Measurements from ENCODE around the gene OR4C13. TPM values are rescaled to one million over a fixed set of nuclear protein-coding genes. Genes with fewer than 3 reads are reported as not detected.
"Not testable (repeated sequence)": the region's sequence is repeated elsewhere in the genome, so short reads cannot be mapped to it uniquely, and the experiment has no call there.

Gene OR4C13
- not detected in 2 replicates for total RNA-seq (ENCODE audit: low replicate concordance)

GRCh38 chr11:49952091-49952490, at the start of gene OR4C13:
OR4C13 (plus strand) TSS chr11:49952391; CDS start chr11:49952423, 32 bp downstream.
- TF ChIP-seq, protein P1, sequence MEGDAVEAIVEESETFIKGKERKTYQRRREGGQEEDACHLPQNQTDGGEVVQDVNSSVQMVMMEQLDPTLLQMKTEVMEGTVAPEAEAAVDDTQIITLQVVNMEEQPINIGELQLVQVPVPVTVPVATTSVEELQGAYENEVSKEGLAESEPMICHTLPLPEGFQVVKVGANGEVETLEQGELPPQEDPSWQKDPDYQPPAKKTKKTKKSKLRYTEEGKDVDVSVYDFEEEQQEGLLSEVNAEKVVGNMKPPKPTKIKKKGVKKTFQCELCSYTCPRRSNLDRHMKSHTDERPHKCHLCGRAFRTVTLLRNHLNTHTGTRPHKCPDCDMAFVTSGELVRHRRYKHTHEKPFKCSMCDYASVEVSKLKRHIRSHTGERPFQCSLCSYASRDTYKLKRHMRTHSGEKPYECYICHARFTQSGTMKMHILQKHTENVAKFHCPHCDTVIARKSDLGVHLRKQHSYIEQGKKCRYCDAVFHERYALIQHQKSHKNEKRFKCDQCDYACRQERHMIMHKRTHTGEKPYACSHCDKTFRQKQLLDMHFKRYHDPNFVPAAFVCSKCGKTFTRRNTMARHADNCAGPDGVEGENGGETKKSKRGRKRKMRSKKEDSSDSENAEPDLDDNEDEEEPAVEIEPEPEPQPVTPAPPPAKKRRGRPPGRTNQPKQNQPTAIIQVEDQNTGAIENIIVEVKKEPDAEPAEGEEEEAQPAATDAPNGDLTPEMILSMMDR (IDR thresholded peaks at IDR 0.05; ENCODE audit: insufficient read depth, low read length), result no peak
- no peak within 1 kb of the TSS for H3K4me3 ChIP-seq (ENCODE audit: low read depth, low read length)
- no peak for DNase-seq (ENCODE audit: low read depth)

DNA sequence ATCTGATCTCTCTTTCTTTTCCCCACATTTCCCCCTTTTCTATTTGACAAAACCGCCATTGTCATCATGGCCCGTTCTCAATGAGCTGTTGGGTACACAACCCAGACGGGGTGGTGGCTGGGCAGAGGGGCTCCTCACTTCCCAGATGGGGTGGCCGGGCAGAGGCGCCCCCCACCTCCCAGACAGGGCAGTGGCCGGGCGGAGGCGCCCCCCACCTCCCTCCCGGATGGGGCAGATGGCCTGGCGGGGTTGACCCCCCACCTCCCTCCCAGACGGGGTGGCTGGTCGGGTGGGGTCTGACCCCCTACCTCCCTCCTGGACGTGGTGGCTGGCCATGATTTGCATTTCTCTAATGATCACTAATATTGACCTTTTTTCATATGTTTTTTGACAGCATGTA, 40.7 kb upstream of the OR4C13 start:
- not testable (repeated sequence) for DNase-seq (ENCODE audit: low read depth); H3K4me3 ChIP-seq (ENCODE audit: low read depth, low read length)

DNA sequence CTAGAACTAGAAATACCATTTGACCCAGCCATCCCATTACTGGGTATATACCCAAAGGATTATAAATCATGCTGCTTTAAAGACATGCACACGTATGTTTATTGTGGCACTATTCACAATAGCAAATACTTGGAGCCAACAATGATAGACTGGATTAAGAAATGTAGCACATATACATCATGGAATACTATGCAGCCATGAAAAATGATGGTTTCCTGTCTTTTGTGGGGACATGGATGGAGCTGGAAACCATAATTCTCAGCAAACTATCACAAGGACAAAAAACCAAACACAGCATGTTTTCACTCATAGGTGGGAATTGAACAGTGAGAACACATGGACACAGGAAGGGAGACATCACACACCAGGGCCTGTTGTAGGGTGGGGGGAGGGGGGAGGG, 3.5 kb upstream of the OR4C13 start:
- not testable (repeated sequence) for DNase-seq (ENCODE audit: low read depth); H3K4me3 ChIP-seq (ENCODE audit: low read depth, low read length)

GRCh38 chr11:49973439-49973838, 21.2 kb downstream of the OR4C13 start:
- DNase-seq (ENCODE audit: low read depth), result not testable (repeated sequence)

GRCh38 chr11:49982435-49982834, 30.2 kb downstream of the OR4C13 start, which contains the start of gene OR4C12:
OR4C12 (minus strand) TSS chr11:49982535; CDS start chr11:49982501, 34 bp downstream.
- H3K4me3 ChIP-seq (ENCODE audit: low read depth, low read length); DNase-seq (ENCODE audit: low read depth): not testable (repeated sequence)

More at GRCh38 chr11:49973439-49973838, 21.2 kb downstream of the OR4C13 start:
- not testable (repeated sequence) for H3K4me3 ChIP-seq (ENCODE audit: low read depth, low read length)

- peak; percentile 63 for DNase-seq (ENCODE audit: low read depth)
- no peak overlapping the region for H3K4me3 ChIP-seq (ENCODE audit: low read depth, low read length)
- TF ChIP-seq, protein P1 (IDR thresholded peaks at IDR 0.05; ENCODE audit: insufficient read depth, low read length), result peak; percentile 53
Observed at GRCh38 chr11:49995565-49995964, 43.4 kb downstream of the OR4C13 start.

Other genes starting within 250 kb of the OR4C13 start
- gene OR4C12, start 30.1 kb downstream of the OR4C13 start, total RNA-seq (ENCODE audit: low replicate concordance), result not detected in 2 replicates
- gene OR4C45, start 80.5 kb downstream of the OR4C13 start, total RNA-seq (ENCODE audit: low replicate concordance), result not detected in 2 replicates